GM08714 (cell line): ENCODE data around the gene GALNT9.

Source experiments
- H3K4me3 ChIP-seq: fragments of 200-500 bp; sonication (Bioruptor generic); 2 replicates; pipeline ENCODE4 v1.5.1; 2014; ENCODE audit warnings: mild to moderate bottlenecking, low read length, inconsistent platforms
- ZNF274 ChIP-seq: IDR thresholded peaks from 2 replicates; pipeline ENCODE4 v1.6.1; 2012; ENCODE audit warnings: mild to moderate bottlenecking, low read depth, low read length

The GALNT9 gene

GRCh38 chr12:132329720-132330548, 545 bp upstream of the GALNT9 start:
- H3K4me3 ChIP-seq: no peak overlapping the region
- TF ChIP-seq ZNF274: no peak

- TF ChIP-seq ZNF274: no peak
- no peak overlapping the region for H3K4me3 ChIP-seq
These were observed 933 bp downstream of the GALNT9 start for GRCh38 chr12:132328282-132329029.

DNA sequence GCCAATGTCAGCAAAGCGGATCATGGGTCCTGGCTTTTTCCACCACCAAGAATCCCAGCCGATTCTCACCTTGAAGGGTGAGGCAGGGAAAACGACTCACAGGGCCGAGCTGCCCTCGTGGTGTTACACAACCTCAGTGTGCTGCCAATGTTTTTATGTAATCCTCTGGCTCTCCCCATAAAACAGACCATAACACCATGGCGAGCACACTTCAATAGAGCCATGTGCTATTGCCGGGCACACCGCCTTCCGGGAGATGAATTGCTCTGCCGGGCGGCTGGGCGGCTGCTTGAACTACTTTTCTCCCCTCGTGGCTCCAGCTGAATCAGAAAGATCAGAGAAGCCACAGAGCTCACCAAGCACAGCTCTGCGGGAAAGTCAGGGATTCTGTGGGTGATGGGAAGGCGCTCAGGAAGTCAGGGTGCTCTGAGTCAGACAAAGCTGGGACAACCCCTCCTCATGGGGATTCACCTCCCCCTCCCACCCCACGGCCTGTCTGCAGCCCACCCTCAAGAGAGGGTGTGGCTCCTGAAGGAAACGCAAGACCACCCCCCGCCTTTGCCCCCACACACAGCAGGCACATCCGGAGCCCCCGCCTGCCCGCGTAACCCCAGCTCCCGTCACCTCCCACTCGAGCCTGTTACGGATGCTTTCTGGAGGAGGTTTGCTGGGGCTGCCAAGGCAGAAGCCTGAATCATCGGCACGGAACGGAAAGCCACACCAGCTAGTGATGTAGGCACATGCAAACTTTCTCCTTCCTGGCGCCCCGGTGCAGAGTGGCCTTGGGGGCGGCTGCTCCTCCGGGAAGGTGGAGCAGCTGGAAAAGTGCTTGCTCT, 1.8 kb downstream of the GALNT9 start:
- no peak for TF ChIP-seq ZNF274

DNA sequence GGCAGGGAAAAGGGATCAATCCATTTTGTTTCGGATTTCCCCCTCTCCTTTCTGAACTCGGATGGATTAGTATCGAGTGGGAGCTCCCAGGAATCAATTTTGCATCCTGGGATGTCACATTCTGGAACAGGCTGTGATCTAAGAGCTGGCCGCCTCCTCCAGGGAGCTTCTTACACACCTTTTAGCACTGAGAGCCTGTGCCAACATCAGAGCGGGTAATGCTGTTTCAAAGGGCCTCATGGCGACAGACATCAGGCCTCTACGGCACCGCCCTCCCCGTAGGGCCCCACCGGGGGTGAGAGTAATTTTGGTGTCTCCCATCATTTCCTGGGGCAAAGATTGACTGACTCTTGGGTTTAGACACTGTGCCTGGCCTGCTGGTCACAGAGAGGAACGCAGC, 2.7 kb downstream of the GALNT9 start:
- TF ChIP-seq ZNF274: no peak
- no peak overlapping the region for H3K4me3 ChIP-seq

More for the DNA sequence above, 1.8 kb downstream of the GALNT9 start:
- no peak overlapping the region for H3K4me3 ChIP-seq

GRCh38 chr12:132325733-132326130, 3.7 kb downstream of the GALNT9 start:
- no peak for TF ChIP-seq ZNF274
- H3K4me3 ChIP-seq: no peak overlapping the region

- H3K4me3 ChIP-seq: no peak overlapping the region
- TF ChIP-seq ZNF274: no peak
These were observed 4.3 kb downstream of the GALNT9 start for GRCh38 chr12:132324841-132325732.

GRCh38 chr12:132324173-132324572, 5.2 kb downstream of the GALNT9 start:
- TF ChIP-seq ZNF274: no peak
- no peak overlapping the region for H3K4me3 ChIP-seq

- no peak overlapping the region for H3K4me3 ChIP-seq
- no peak for TF ChIP-seq ZNF274
These were observed 6.0 kb downstream of the GALNT9 start for GRCh38 chr12:132323171-132324010.

- TF ChIP-seq ZNF274: no peak
- no peak overlapping the region for H3K4me3 ChIP-seq
These were observed 6.9 kb downstream of the GALNT9 start for GRCh38 chr12:132322206-132323132.

DNA sequence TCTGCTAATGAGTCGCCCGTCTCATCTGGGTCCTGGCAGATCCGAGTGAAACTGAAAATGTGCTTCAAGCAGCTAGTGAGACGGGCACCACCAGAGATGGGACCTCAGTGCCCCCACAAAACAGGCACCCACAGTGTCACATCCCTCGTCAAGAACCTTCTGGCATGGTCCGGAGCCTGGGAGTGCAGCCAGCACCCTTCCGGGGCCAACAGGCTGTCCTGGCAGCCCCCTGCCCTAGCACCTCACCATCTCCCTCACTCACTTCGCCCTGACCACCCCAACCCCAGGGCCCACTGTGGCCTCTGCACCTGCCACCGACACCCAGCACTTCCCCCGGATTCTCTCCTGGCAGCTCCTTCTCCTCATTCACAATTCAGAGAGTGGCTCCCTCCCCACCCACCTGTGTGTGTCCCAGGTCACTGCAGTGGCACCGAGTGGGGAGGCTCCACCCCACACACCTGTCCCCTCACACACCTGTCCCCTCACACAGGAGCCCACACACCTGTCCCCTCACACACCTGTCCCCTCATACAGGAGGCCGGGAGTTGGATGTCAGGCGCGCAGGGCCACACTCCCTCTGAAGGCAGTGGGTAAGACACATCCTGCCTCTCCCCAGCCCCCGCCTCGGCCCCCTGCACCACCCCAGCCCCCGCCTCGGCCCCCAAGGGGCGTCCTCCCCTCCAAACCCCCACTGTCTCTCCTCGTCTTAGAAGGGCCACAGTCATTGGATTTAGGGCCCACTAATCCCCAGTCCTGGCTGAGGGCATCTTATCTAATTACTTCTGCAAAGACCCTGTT, 7.9 kb downstream of the GALNT9 start:
- no peak for TF ChIP-seq ZNF274
- H3K4me3 ChIP-seq: no peak overlapping the region

- no peak for TF ChIP-seq ZNF274
- H3K4me3 ChIP-seq: no peak overlapping the region
These were observed 8.6 kb downstream of the GALNT9 start for GRCh38 chr12:132320767-132321211.
